Fibroblast of upper back skin (primary cell): Measurements from ENCODE around the gene CCSER1.
"Not testable (repeated sequence)": the region's sequence is repeated elsewhere in the genome, so short reads cannot be mapped to it uniquely, and the experiment has no call there.

Experiments
- DNase-seq: peaks from one replicate; pipeline ENCODE4 v3.0.0-alpha.2; 2013

Gene CCSER1

DNA sequence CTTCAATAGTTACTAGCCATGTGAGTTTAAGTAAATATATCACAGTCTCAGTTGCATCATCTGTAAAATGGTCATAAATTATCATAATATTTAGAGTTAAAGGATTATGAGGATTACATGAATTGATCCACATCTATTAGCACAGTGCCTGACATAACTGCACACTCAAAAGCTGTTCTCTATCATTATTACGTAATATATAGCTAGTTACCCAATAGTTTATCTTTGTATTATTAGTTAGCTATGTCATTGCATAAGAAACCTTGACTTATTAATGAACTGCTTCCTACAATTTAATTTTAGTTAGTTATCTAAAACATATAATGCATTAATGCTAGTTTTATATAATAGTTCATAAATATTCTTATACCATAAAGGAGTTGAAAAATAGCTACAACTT lies 1099.7 kb downstream of the CCSER1 start:
- no peak for DNase-seq

DNA sequence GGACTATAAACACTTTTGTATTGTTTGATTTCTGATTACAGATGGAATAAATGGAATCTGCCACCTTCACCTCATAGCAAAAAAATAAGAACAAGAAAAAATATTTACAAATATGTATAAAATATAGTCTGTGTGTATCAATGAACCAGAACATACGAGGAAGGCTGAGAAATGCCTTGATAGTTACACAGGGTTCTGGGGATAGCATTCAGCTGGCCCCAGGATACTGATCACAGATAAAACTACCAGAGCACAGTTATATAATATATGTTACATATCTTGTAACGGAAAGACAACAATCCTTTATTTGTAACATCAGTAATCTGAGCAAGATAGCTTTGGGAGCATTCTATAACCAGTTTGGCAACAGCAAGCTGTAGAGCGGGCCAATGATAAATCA lies 1101.5 kb downstream of the CCSER1 start:
- no peak for DNase-seq

DNA sequence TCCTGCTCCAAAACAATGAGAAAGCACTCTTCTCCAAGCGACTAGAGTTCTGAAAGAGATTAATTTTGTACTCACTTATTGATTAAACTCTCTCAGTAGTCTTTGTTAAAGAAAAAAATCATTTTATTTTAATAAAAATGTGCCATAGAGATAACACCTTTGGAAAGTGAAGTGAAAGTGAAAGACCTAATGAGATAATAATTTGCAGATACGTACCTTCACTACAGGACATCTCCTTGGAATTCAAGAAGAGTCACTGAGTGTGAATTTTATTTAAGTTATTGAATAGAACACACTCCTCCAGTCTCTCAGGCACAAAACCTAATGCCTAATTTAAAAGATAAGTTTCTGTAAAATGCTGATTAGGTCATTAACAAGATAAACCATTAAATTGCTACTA lies 1106.0 kb downstream of the CCSER1 start:
- DNase-seq = no peak

DNA sequence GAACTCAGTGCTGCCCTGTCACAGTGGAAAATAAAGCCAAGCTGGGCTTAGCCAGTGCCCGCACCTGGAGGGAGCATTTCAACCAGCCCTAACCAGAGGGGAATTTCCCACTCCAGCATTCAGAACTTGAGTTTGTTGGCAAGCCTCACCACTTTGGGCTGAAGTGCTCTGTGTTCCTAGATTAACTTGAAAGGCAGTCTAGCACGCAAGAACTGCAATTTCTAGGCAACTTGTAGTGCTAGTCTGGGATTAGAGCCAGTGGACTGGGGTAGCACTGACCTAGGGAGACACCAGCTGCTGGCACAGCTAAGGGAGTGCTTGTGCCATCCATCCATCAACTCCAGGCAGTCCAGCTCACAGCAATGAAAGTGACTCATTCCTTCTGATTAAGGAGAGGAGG lies 1115.9 kb downstream of the CCSER1 start:
- DNase-seq = no peak

DNA sequence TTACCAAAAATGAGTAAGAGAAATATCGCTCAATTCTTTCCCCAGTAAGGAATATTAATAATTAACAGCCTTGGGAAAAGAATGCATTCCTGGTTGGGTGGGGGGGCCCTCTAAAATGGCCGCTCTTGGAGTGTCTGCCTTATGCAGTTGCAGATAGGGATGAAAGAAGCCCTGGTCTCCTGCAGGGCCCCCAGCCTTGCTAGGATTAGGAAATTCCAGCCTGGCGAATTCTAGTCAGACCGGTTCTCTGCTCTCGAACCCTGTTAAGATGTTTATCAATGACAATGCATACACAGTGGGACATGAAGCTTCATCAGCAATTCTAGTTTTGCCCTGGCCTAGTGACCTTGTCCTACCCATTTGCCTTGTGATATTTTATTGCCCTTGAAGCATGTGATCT lies 1128.8 kb downstream of the CCSER1 start:
- DNase-seq = no peak

DNA sequence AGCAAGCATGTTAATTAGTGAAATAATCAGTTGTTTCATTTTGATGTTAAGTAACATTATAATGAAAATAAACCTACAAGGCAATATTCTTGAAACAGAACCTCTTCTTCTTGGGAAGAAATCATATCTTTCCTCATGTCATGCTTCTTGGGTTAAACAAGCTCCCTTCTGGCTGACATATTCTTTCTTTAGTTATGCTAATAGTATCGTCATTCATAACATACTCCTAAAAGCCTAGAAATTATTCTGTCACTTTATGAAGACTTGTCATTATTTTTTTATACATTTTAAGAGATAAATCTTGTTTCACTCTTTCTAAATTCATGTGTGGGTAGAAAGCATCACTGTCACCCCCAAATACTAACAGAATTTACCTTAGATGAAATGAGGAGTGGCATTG lies 1129.6 kb downstream of the CCSER1 start:
- no peak for DNase-seq

DNA sequence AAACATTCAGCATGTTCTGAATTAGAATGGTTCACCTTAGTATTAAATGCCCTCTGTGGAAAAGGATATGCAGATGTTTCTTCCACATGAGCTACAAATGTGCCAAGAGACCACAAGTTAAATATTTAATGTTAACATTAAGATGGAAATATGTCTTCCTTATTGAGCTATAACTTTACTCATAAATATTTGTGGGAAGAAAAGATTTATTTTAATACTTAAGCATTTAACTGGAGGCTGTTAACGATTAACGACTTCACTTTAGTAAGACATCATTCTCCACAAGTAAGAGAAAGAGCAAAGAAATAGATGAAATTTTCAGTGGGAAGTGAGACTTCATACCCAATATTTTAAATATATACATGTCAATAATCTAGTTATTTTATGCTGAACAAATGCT lies 1130.5 kb downstream of the CCSER1 start:
- no peak for DNase-seq

DNA sequence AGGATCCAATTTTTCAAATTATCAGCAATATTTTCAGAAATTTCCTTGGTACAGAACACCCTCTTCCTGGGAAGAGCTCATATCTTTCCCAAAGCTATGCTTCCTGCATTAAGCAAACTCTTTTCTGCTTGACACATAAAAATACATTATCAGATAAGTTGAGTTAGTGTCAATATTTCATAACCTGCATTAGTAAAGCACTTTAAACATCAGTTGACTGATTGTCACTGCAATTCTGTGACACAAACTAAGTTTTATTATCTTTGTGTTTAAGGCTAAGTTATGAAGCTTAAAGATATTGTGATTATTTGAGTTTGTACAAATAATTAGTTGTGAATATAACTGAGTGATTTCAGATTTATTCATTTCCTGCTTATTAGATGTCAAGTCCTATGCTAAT lies 1131.1 kb downstream of the CCSER1 start:
- no peak for DNase-seq

DNA sequence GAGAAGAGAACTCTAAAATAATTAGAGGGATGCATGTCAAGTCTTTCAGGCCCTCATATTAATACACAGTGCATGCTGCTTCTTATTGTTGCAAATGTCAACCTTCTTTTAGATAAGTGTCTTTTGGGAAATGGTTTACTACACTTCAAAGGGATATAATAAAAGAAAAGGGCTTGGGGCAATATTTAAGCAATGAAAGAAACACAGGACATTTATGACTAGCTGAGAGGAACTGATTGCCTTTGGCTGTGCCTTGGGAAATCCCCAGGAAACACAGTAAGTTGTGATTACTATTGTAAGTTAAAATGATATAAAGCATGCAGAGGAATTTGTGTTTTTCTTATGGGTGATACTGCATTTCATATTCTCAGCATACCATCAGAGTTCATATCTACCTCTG lies 1140.3 kb downstream of the CCSER1 start:
- no peak for DNase-seq

DNA sequence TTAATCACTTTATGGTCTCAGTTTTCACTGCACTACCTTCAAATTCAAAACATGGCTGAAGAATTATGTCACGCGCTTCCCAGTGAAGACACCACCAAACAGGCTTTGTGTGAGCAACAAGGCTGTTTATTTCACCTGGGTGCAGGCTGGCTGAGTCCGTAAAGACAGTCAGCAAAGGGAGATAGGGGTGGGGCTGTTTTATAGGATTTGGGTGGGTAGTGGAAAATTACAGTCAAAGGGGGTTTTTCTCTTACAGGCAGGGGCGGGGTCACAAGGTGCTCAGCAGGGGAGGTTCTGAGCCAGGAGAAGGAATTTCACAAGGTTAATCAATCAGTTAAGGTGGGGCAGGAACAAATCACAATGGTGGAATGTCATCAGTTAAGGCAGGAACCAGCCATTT lies 1141.3 kb downstream of the CCSER1 start:
- DNase-seq = not testable (repeated sequence)

DNA sequence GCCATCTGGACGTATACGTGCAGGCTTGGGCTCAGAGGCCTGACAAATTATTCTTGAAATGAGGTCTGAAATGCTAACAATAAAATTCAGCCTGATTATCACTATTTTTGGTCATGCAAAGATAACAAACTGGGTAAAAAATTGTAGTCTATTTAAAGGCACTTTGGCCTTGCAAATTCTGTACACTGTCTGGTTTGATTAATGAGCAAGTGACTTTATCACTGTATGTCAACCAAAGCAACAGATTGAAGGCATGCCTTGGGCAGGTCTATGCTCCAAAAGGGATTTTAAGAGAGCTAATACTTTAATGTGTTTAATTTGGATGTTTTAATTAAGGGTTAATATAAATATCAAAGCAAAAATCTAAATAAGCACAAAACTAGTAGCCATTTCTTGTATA lies 1141.7 kb downstream of the CCSER1 start:
- no peak for DNase-seq

DNA sequence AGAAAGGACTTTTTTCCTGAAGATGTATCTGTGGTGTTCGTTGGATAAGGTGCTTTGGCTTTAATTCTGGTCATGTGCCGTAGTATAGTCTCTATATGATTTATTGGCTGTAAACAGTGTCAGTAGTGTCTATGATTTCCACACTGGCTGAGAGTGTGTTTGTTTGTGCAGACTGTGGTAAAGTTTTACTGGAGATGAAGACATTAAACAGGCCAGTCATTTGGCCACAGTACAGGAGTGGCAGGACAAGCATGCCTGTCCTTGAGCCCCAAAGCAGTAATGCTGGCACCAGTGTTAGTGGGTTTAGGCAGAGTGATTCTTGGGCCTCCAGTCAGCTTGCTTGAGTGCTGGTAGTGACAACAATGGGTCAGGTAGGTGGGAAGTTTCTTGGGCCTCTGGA lies 1152.7 kb downstream of the CCSER1 start:
- DNase-seq = no peak

DNA sequence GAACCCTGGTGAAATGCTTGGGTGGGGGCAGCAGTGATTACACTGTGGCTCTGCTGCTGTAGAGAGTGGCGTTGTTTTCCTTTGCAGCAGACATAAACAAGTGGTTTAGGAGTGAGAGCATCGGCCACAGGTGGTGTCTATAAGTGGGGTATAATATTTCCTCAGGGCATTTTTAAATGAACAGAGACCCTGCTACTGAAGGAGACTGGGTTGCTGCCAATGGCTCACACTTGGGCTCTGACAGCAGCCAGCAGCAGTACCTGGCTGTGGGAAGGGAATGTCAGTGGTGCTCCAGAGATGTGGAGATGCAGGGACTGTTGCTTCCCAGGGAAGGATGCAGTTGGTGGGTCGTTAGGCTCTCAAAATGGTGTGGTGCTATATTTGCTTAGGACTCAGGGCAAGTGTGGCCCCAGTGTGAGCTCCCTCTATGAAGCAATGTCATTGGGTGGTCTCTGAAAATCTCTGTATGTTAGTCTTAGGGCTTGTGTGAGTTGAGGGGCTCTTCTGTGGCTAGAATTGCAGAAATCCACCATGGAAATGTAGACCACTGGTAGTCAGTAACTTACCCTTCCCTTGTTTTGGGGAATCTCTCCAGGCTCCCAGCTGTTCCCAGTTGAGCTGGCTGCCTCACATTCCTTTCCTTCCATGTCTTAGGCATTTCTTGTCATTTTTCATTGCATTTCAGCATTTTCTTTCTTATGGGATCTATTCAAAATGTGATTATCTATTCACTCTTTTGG lies 1153.5 kb downstream of the CCSER1 start:
- DNase-seq = no peak

DNA sequence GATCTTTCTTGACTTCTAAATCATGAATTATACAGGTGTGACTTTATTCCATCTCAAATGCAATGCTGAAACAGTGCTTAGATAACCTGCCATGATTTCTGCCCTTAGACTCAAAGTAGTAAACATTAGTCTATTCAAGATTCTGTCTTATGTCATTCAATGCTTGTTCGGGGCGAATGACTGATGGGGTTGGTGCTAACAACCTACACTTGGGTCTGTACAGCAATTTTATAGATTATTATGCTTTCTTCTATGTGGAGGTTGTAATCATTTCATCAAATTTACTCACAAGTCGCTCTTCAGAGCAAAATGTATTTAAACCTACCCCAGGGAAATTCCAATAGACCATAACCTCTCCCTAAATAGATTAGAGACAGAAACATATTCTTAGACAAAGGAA lies 1155.0 kb downstream of the CCSER1 start:
- no peak for DNase-seq

DNA sequence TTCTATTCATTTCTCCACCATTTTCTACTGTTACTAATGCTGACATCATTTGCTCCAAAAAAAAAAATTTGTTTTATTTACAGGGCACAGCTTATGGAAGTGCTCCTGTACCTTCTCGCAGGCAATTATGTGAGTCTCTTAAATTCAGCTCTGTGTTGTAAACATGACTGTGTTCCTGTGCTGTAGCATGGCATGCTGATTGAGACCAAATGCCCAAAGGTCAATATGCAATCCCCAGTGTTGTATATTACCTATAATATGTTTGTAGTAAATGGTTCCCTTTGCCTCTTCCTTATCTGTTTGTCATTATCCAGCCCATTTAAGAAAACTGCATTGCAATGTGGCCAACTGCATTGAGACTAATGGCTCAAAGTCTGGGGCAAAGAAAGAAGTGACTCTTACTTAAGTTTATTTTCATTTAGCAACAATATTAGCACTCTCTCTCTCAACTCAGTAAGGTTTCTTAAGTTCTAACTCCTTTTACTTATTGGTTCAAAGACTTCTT lies 1156.6 kb downstream of the CCSER1 start:
- DNase-seq = no peak

DNA sequence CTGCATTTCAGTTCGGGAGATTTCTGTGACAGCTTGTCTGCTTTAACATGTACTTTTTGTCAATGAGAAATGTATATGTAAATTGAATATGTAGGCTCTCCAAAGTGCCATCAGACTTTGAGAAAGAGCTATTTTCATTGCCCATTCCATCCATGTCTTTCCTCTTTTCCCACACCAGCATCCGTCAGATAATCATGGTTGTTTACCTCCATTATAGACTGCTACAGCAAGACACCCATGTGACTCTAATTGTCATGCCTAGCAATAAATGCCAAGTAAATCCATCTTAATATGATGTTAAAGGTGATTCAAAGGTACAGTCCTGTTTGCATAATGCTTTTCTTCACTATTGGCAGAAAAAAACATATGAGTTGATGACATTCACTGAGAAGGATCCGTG lies 1157.3 kb downstream of the CCSER1 start:
- no peak for DNase-seq

DNA sequence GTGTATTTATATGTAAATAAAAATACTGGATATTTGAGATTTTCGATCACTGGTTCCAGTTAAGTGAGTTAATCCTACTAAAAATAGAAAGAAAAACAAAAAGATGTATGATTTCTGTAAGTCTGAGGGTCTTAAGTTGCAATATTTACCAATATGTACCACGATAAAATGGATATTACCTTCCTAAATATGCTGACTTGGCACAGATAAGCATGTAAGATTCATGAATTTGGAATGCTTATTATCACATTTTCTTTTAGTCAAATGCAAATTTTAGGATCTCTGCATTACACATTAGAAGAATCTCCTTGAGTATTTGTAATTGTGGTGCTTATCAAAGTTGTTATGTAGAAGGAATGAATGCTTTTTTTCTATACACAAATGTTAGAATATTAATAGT lies 1158.3 kb downstream of the CCSER1 start:
- no peak for DNase-seq

DNA sequence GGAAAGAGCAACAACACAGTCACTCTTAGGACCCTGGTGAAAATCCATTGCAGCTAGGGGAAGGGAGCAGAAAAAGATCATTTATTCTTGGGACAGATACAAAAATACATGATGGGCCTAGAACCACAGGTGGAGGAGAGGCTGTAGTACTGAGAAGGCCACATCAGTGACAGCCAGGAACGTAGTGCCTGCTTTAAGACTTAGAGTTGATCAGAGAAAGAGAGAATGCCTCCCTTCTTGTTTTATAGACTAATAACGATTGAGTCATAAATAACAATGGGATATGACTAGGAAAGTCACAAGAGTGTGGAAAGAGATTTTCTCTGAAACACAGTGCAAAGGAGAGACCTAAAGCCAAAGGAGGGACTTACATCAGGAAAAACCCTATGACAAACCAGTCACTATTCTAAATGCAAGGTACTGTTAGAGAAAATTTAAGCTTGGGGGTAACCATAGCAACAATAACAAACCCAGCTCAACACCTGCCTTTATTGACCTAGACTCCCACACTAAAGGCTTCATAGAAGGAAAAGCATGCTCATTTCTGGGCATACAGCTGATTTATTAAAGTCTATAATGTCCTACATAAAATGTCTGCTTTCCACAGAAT lies 1161.6 kb downstream of the CCSER1 start:
- no peak for DNase-seq

DNA sequence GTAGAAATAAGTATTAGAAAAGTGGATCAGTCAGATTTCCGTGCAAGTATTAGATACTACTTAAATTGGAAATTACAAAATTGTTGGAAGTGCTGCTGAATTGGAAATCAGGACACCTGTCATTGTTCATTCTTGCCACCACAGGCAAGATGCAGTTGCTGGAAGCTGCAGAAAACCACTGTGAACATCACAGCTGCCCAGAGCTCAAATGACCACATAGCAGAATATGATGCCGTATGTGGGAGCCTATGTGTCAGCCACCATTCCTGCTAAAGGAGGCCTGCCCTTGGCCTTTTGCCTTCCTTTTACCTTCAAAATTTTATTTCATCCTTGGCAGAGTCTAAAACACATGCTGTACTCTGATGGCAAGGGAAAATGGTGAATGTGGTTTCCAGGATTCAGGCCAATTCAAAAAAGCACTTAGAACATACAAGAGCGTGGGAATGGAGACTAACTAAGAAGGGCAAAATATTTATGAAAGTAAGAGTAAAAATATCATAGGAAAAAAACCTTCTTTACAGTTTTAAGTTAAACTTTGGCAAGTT lies 1171.0 kb downstream of the CCSER1 start:
- no peak for DNase-seq

DNA sequence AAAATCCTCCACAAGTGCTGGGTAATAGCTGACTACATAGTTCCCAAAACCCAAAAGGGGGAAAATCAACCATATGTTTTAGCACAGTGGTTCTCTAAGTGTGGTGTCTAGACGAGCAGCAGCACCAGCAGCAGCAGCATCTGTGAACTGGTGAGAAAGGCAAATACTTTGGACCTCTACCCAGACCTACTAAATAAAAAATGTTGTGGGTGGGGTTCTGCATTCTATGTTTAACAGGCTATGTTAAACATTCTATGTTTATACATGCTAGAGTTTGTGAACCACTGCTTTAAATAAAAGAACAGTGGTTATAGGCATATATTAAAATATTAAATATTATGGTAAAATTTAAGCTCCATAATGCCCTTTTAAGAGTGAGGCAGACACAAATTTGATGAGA lies 1171.6 kb downstream of the CCSER1 start:
- DNase-seq = no peak

DNA sequence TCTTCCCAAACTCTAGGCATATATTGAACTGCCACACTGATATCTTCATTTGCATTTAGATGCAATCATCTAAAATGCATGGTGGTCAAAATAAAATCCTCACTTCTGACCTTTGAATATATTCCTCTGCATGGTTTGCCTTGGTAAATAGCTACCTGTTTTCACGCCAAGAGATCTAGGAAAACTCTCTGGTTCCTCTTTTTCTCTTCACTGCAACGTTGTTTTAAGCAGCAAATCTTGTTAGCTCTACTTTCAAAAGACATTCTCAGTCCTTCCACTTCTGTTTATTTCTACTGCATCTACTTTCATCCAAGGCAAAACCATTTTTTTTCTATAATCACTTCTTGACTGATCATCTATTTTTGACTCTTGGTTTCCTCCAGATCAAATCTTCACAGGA lies 1174.9 kb downstream of the CCSER1 start:
- no peak for DNase-seq

DNA sequence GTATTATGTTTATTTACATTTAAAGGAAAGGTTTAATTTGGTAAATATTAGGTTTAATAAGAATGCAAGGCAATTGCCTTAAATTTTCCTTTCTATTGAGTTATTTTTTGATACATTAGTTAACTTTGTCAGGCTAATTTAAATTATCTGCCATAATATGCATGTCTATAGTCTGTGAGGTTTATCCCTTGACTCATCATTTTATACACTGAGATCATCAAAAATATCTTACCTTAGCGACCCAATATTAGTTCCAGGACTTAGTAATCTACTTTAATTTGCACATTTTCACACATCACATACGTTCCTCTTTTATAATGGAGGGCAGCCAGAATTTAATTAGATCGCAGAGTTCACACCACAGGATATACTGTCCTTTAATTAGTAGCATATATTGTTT lies 1177.1 kb downstream of the CCSER1 start:
- no peak for DNase-seq

DNA sequence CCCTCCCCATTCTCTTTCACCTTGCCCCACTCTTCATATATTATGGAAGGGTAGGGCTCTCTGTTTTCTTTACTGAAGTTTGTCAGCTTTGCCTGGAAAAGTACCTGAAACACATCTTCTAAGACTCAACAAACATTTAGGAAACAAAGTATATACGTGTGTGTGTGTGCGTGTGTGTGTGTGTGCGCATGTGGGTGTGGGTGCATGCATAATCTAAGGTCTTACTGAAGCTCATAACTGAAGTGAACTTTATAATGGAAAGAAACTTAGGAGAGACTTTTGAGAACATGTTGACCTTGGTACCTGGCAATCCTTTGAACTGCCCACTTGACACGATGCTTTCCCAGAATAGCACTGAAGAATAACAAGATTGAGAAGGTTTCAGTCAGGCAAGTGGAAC lies 1190.2 kb downstream of the CCSER1 start:
- DNase-seq = no peak

DNA sequence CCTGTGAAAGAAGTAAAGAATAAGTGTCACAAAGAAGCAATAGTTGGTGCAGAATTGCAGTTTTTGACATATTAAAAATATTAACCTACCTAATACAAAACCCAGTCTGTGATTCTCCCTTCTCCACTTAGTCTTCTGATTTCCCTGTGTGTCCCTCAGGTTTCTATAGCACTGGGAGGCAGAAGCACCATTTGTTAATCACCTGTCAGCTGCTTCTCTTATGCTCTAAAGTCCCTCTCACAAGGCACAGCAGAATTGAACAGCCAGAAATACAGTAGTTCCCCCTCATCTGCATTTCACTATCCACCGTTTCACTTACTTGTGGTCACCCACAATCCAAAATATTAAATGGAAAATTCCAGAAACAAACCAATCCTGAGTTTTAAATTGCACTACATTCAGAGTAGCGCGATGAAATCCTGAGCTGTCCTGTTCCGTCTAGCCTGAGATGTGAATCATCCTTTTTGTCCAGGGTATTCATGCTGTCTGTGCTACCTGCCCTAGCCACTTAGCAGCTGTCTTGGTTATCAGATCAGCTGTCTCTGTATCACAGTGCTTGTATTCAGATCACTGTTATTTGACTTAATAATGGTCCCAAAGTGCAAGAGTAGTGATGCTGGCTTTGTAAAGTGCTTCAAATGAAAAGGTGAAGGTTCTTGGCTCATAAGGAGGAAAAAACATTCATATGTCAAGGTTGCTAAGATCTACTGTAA lies 1192.5 kb downstream of the CCSER1 start:
- DNase-seq = no peak
